ENCODE results near the gene EFCAB13. TPM values are rescaled to one million over a fixed set of nuclear protein-coding genes. Genes with fewer than 3 reads are reported as not detected.

EFCAB13 gene
- total RNA-seq, 3 donors from 2014 or later: 8.8 to 16.4 (median 10.8) TPM

- Histone ChIP-seq H3K9me3 (no peaks in the 10 kb centered on the region), H3K4me3 (no peak overlapping the region), H3K27ac (peak overlapping the region; percentile 83 to 86), H3K27me3 (no peaks in the 10 kb centered on the region), H3K4me1 (peaks cover 9 to 11% of the 10 kb centered on the region in 2 donors), H3K36me3 (no peaks in the 10 kb centered on the region)
- intact Hi-C loops (cut with DNase I; ENCODE audit: low total_unique reads): no loop called here
- peak in 1 of 2 donors; percentile 85 for DNase-seq (ENCODE audit: low spot score in 2 of 2)
- TF ChIP-seq POLR2A (IDR thresholded peaks at IDR 0.05) (no peak), POLR2AphosphoS5 (IDR thresholded peaks at IDR 0.05) (peak in 1 of 3 donors; percentile 2)
- TF ChIP-seq, protein P1, sequence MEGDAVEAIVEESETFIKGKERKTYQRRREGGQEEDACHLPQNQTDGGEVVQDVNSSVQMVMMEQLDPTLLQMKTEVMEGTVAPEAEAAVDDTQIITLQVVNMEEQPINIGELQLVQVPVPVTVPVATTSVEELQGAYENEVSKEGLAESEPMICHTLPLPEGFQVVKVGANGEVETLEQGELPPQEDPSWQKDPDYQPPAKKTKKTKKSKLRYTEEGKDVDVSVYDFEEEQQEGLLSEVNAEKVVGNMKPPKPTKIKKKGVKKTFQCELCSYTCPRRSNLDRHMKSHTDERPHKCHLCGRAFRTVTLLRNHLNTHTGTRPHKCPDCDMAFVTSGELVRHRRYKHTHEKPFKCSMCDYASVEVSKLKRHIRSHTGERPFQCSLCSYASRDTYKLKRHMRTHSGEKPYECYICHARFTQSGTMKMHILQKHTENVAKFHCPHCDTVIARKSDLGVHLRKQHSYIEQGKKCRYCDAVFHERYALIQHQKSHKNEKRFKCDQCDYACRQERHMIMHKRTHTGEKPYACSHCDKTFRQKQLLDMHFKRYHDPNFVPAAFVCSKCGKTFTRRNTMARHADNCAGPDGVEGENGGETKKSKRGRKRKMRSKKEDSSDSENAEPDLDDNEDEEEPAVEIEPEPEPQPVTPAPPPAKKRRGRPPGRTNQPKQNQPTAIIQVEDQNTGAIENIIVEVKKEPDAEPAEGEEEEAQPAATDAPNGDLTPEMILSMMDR (IDR thresholded peaks at IDR 0.05): no peak
Observed at GRCh38 chr17:47295037-47295873, 28.5 kb upstream of the EFCAB13 start.

- Histone ChIP-seq H3K36me3 (no peaks in the 10 kb centered on the region), H3K4me1 (peaks cover 9 to 11% of the 10 kb centered on the region in 2 donors)
- TF ChIP-seq POLR2AphosphoS5 (IDR thresholded peaks at IDR 0.05) (peak in 1 of 3 donors; percentile 30), POLR2A (IDR thresholded peaks at IDR 0.05) (no peak)
- TF ChIP-seq, protein P1 (IDR thresholded peaks at IDR 0.05): no peak
Observed at GRCh38 chr17:47295874-47296255, 27.9 kb upstream of the EFCAB13 start.

DNA sequence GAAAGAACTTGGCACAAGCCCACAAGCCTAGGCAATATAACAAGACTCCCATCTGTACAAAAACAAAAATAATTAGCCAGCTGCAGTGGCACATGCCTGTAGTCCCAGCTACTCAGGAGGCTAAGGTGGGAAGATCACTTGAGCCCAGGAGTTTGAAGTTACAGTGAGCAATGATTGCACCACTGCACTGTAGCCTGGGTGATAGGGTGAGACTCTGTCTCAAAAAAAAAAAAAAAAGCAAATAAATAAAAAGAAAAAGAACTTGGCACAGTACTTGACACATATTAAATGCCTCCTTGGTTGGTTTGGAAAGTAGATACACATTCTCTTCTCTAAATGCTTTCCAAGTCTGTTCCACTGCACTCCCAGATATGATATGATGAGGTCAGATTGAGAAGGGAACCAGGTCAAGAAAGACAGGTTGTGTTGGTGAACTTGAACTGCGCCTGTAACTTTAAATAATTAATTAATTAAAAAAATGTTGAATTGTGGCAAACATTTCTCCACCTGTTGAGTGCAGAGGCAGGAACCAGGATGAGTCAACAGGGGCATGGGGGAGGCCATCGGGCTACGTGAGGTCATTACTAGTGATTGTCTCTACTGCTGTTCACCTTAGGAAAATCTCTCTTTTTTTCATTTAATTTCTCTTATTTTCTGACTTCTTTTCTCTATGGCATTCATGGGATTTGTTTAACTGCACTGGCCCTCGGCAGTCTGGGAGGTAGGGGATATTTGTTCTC lies 25.9 kb upstream of the EFCAB13 start:
- no peak overlapping the region for H3K27ac ChIP-seq

More at GRCh38 chr17:47295874-47296255, 27.9 kb upstream of the EFCAB13 start:
- no peaks in the 10 kb centered on the region for H3K9me3 ChIP-seq
- no peak overlapping the region for H3K4me3 ChIP-seq
- intact Hi-C loops (cut with DNase I; ENCODE audit: low total_unique reads): no loop called here
- no peaks in the 10 kb centered on the region for H3K27me3 ChIP-seq
- DNase-seq (ENCODE audit: low spot score in 2 of 2): no peak
- H3K27ac ChIP-seq: peak overlapping the region; percentile 83 to 86

GRCh38 chr17:47298712-47299111 lies 25.0 kb upstream of the EFCAB13 start:
- intact Hi-C loops (cut with DNase I; ENCODE audit: low total_unique reads): no loop called here
- H3K27ac ChIP-seq: no peak overlapping the region

More for the DNA sequence above, 25.9 kb upstream of the EFCAB13 start:
- TF ChIP-seq POLR2A (IDR thresholded peaks at IDR 0.05): no peak
- no peak for DNase-seq (ENCODE audit: low spot score in 2 of 2)
- intact Hi-C loops (cut with DNase I; ENCODE audit: low total_unique reads): no loop called here
- Histone ChIP-seq H3K4me1 (peaks cover 9 to 11% of the 10 kb centered on the region in 2 donors), H3K27me3 (no peaks in the 10 kb centered on the region), H3K9me3 (peaks cover 0 to 8% of the 10 kb centered on the region in 2 donors), H3K36me3 (no peaks in the 10 kb centered on the region), H3K4me3 (no peak overlapping the region)

GRCh38 chr17:47299239-47299910 lies 24.4 kb upstream of the EFCAB13 start:
- intact Hi-C loops (cut with DNase I; ENCODE audit: low total_unique reads): no loop called here
- no peak for TF ChIP-seq POLR2A (IDR thresholded peaks at IDR 0.05)
- TF ChIP-seq, protein P1 (IDR thresholded peaks at IDR 0.05): no peak
- no peak for TF ChIP-seq POLR2AphosphoS5 (IDR thresholded peaks at IDR 0.05)
- DNase-seq (ENCODE audit: low spot score in 2 of 2): no peak
- Histone ChIP-seq H3K4me3 (no peak overlapping the region), H3K9me3 (peaks cover 0 to 8% of the 10 kb centered on the region in 2 donors), H3K4me1 (peaks cover 8 to 10% of the 10 kb centered on the region in 2 donors), H3K27ac (no peak overlapping the region), H3K36me3 (no peaks in the 10 kb centered on the region), H3K27me3 (no peaks in the 10 kb centered on the region)

More at GRCh38 chr17:47298712-47299111, 25.0 kb upstream of the EFCAB13 start:
- DNase-seq (ENCODE audit: low spot score in 2 of 2): no peak
- Histone ChIP-seq H3K4me1 (peaks cover 9 to 11% of the 10 kb centered on the region in 2 donors), H3K9me3 (peaks cover 0 to 8% of the 10 kb centered on the region in 2 donors), H3K4me3 (no peak overlapping the region), H3K36me3 (no peaks in the 10 kb centered on the region), H3K27me3 (no peaks in the 10 kb centered on the region)
- TF ChIP-seq POLR2AphosphoS5 (IDR thresholded peaks at IDR 0.05) (no peak), POLR2A (IDR thresholded peaks at IDR 0.05) (no peak)
- TF ChIP-seq, protein P1 (IDR thresholded peaks at IDR 0.05): no peak
